HG03354 (cell line): ENCODE data around the gene KCNH4.
"Not testable (repeated sequence)": the region's sequence is repeated elsewhere in the genome, so short reads cannot be mapped to it uniquely, and the experiment has no call there.

Experiments
- ATAC-seq: cut with Tn5 transposase; IDR thresholded peaks from one replicate; pipeline ENCODE4 v1.9.1; 2021; ENCODE audit warnings: mild to moderate bottlenecking; ENCODE audit not compliant: unreplicated experiment, poor library complexity, severe bottlenecking

Gene KCNH4

DNA sequence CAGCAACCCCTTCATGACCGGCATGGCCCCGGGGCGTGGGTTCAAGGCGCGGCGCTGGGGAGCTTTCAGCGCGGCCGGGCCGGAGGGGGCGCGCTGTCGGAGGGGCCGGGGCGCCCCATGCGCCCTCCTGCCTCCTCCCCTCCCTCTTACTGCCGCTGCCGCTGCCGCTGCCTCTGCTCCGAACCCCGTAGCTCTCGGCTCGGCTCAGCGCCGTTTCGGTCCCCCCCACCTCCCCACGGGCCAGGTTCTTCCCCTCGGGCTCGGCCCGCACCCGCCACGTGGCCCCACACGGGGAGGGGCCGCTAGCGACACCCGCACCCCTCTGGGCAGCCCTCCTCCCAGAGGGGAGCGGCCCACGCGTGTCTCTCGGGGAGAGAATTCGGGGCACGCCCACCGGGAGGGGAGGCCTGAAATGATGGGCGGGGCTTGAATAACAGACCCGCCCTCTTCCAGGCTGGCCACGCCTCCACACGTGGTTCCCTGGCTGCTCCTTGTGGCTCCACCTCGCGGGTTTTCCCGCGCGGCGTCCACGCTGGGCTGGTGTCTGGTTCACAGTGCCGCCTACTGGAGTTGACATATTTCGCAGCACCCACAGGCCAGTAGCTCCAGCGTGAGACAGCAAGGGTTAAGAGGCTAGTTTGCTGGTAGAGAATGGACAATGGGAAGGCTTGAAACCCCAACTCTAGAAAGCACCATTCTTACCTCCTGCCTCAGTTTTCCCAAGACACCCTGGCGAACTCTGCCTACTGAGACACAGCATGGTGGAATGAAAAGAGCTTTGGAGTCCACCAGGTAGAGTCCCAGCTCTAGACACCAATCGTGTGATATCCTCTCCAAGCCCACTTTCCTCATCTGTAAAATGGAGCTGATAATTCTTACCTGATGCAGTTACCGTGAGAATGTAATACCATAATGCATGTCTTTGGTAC, at the start of gene KCNH4:
TSS of gene KCNH4 (minus strand) at position 221 of the 929 bp plus-strand sequence. CDS start at position 24, 197 bp downstream.
- peak; percentile 48 for ATAC-seq

DNA sequence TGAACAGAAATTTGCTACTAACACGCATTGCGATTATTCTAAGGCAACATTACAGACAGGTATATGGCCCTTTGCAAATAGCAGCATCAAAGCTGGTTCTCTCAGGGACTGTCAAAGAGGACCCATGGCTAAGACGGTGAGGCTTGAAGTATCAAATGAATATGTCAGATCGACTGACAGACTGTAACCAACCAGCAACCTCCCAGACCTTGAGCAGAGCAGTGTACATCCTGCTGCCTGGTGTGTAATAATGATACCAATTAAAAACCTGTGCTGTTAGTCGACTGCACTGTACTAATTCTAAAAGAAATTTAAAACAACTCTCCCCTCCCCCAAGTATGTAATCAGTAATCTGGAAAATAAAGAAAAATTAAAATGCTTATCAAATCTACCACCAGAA, 49.3 kb upstream of the KCNH4 start:
- ATAC-seq: no peak

DNA sequence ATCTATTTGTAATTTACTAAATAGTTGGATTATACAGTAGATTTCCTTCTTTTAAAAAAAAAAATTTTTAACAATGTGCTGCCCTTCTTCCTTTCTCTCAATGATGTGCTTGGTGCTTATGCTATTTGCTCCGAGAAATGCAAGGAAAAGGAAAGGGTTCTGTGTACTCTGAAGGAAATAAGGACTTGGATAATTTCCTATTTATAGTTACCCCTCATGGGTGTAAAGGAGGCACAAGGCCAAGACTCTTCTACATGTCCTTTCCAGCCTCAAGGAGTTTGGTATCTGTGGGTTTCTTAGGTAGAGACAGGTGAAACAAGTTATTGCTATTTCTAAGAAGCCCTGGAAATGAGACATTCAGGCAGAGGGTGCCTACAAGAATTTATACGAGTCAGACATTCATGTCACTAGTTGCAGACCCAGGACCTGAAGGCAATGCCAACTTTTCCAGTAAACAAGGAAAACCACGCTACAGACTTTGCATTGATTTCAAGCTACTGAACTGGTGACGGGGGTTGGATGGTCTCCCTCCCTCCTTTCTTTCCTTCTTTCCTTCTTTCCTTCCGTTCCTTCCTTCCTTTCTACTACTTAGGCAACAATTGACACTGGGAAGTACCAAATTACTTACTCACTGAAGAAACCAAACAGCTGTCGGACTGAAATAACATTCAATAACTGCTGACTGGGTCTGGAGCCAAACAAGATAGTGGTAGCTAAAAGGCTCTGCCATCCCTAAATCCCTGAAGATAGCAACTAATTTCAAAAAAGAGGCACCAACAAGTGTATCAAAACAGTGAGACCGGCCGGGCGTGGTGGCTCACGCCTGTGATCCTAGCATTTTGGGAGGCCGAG, 47.1 kb upstream of the KCNH4 start:
- ATAC-seq: no peak

GRCh38 chr17:42225646-42226045, 44.7 kb upstream of the KCNH4 start:
- ATAC-seq: no peak

DNA sequence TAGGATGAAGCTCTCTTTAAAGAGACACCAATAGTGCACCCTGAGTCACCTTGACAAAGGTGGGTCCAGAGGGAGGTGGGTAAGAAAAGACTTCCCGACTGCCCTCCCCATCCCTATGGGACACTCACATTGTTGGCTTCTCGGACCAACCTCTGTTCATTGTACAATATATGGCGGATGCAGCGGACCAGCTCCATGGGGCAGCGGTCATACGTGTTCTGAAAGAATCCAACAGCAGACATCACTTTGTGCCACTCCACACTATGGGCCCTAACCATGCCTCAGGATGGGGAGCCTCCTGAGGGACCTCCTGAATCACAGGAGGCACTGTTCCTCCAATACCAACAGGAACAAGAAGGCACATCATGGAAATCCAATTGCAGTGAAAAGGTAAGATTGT, 43.7 kb upstream of the KCNH4 start:
- ATAC-seq: no peak

DNA sequence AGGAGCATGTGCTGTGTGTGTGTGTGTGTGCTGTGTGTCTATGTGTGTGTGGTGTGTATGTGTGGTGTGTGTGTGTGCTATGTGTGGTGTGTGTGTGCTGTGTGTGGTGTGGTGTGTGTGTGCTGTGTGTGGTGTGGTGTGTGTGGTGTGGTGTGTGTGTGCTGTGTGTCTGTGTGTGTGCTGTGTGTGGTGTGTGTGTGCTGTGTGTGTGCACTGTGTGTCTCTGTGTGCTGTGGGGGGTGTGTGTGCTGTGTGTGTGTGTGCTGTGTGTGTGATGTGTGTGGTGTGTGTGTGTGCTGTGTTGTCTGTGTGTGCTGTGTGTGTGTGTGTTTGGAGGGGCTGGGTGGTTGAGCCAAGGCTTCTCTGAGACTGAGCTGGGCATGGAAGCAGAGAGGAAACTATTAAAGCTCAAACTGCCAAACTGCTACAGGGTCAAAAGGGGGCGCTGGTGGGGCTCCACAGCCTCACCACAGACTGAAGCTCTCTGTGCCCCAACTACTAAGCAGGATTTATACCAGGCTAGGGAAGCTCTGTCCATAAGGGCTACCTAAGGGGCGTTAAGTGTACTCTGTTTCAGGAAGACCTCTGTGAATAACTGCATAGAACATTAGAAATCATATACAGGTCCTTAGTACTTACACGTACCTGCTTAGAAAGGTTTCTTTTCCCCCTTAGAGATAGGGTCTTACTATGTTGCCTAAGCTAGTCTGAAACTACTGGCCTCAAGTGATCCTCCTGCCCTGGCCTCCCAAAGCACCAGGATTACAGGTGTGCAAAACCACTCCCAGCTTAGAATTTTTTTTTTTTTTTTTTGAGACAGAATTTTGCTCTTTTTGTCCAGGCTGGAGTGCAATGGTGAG, 41.2 kb upstream of the KCNH4 start:
- no peak for ATAC-seq

DNA sequence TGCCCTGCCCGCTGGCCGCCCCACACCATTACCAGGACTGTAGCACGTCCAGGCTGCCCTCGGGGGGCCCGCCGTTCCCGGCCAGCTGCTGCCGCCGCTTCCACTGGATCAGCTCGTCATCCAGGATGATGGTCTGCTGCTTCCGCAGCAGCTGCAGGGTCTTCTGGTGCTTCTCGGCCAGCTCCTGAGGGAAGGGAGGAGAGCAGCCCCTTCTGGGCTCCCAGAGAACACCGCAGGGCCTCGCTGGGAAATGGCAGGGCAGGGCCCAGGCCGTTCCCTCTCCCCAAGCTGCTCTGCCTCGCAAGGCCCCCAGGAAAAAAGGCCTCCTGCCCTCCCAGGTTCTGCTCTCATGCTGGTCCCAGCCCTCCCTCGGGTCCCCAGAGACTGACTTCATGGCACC, 38.3 kb upstream of the KCNH4 start:
- not testable (repeated sequence) for ATAC-seq

DNA sequence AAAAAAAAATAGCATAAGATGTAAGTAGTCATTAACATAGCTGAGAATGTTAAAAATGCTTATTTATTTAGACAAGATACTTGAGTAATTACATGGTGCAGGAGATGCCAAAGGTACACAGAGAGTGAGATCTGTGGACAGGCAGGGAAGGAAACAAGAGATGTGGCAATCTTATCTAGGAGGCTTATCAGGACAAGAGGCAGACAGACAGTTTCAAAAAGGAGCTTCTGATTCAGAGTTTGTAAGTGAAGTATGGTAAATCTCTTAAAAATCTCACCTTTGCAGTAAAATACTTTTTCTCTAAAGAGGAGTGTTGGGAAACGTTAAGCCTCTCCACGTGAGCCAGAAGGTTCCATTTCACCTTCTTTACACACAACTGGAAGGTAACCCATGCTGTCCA, 33.2 kb upstream of the KCNH4 start:
- no peak for ATAC-seq

DNA sequence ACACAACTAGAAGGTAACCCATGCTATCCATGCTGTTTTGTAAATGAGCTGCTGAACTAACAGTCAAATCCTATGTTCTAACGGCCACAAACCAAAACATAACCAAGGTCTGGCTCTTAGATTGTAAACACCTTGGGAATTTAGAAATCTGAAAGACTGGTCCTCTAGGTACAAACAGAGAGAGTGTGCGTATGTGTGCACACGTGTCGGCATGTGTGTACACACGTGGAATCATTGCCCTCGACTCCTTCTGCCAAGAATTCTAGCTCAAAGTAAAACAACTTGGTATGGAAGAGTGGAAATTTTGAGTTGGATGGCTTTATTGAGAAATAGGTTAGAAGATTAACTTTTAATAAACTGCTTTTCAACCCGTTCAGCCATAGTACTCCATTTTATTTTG, 31.4 kb upstream of the KCNH4 start:
- ATAC-seq: no peak

DNA sequence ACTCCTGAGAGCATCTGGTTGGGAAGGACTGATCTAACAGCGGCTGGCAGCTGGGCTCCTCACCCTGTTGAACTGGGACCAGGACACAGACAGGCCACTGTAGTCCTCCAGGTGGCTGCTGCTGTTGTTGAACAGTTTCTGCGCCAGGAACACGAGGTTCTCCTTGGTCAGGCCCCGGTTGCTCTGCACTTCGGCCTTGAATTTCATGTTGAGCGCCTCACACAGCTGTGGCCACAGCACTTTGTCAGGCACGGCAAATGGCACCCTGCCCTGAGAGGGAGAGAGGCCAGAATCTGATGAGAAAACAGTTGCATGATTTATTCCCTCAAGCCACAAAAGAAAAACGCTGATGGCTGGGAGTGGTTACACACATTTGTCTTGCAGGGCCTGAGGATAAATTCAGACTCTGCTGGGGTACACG, 31.0 kb upstream of the KCNH4 start:
- ATAC-seq: not testable (repeated sequence)

DNA sequence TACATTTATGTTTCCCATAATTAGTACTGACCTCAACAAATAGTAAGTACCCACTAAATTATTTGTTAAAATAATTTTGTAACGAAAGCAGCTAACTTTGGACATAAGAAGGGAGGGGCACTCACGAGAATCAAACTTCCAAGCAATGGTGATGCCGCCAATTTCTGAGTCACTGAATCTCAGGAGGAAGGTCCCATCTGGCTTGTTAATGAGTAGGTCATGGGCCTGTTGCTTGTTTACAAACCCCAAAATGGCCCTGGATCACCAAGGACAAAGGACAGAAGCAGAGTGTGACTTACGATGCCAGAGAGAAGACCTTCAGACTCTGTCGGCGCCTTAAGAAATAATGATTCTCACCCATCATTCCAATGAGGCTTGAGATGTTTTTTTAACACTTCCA, 29.1 kb upstream of the KCNH4 start:
- ATAC-seq: no peak

DNA sequence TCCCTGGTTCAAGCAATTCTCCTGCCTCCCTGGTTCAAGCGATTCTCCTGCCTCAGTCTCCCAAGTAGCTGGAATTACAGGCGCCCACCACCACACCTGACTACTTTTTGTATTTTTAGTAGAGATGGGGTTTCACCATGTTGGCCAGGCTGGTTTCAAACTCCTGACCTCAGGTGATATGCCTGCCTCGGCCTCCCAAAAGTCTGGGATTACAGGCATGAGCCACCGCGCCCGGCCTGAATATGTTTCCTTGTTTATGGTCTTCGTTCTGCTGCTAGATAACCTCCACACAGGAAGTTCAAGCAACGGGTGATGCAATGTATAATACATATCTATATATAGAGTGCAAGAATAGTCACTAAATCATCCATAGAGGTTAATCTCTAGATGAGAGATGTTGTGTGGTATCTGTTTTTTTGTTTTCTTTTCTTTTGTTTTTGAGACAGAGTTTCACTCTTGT, 25.2 kb upstream of the KCNH4 start:
- ATAC-seq: not testable (repeated sequence)

DNA sequence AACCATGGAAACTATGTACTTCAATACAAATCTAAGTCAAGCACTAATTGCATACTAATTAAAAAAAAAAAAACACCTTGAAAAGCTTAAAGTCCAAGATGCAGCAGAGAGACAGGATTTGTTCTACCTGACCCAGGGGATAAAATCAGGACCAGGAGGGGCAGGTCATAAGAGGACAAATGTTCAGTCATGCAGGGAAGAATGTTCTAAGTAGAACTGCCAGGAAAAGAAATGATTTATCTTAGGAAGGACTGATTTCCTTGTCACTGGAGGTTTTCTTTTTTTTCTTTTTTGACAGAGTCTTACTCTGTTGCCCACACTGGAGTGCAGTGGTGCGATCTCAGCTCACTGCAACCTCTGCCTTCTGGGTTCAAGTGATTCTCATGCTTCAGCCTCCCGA, 22.4 kb upstream of the KCNH4 start:
- no peak for ATAC-seq

DNA sequence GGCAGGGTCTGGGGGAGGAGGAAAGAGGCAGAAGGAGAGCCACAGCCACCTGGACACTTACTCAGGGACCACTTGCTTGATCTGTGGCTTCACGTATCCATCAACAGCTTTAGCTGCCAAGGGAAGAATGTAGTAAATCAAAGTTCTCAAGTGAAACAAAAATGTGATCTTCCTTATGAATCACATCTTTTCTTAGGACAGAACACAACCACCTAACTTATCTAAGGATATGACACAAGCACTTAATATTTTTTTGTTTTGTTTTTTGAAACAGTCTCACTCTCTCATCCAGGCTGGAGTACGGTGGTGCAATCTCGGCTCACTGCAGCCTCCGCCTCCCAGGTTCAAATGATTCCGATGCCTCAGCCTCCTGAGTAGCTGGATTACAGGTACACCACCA, 21.8 kb upstream of the KCNH4 start:
- no peak for ATAC-seq

GRCh38 chr17:42202159-42202558, 21.2 kb upstream of the KCNH4 start:
- ATAC-seq: no peak

GRCh38 chr17:42201458-42201772, 20.5 kb upstream of the KCNH4 start:
- ATAC-seq: no peak

GRCh38 chr17:42200706-42201457, 19.9 kb upstream of the KCNH4 start:
- ATAC-seq: no peak

GRCh38 chr17:42199416-42200011, 18.6 kb upstream of the KCNH4 start:
- ATAC-seq: no peak

DNA sequence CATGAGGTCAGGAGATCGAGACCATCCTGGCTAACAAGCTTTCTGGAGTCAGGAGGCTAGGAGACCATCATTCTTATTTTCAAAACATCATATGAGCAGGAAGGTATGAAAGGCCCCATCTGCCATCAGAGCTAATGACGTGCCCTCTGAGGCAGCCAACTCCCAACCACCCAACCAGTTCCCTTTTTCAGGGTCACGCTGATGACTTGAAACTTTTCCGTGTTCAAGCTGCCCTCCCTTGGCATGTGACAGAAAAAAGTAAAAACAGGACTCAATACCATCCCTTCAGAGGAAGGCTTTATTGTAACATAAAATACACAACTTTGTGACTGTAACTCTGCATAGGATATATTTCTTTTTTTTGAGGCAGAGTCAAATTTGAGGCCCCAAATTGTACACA, 18.0 kb upstream of the KCNH4 start:
- ATAC-seq: no peak
